ENCODE data around the gene DENND4A.

DNA sequence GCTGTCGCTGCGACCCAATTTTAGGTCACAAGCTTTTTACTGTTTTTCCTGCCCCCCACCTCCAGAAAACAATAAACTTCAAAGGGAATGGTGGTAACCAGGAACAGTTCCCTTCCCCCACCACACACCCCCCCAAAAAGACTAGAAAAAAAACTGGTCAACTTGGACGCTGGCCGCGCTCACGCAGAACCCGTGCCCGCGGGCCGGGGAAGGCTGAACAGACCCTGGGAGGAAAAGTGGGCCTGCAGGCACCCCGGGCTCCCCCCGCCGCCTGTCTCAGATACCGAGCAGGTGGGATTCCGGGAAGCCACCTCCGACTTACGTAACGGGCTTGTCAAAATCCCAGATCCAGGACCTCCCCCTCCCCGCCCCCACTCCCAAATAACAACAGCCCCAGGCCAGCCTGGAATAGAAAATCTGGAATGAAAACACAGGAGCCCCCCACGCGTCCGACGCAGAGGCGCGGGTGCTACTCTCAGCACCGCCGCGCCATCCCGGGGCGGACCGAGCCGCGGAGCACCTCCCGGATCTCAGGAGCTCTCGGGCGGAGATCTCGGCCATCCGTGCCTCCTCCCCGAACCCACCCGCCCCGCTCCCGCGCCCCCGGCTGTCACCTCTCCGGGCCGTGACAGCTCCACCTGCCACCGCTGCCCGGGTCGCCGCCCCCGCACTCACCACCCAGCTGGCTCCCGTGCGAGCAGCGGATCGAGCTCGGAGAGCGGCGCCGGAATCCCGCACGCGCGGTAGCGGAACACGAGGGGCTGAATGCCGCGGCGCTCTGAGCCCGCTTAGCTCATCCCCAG is 557 bp downstream of the DENND4A start:
- TF ChIP-seq EZH2 (IDR thresholded peaks at IDR 0.05) (no peak), POLR2AphosphoS5 (IDR thresholded peaks at IDR 0.05; ENCODE audit: borderline replicate concordance, low read depth, low read length) (no peak), FOXP2 (optimal IDR thresholded peaks at IDR 0.05; ENCODE audit: control extremely low read depth, extremely low read length, insufficient read depth) (no peak)
